Pancreas (tissue), 10 donors: ENCODE measurements around the gene CHST8. TPM values are rescaled to one million over a fixed set of nuclear protein-coding genes. Genes with fewer than 3 reads are reported as not detected.
A peak's percentile ranks its signal among the peaks of the same experiment; 100 is the strongest.

ENCODE experiments used
- ATAC-seq, 4 donors: fragments of 200-7000 bp; cut with Tn5 transposase; one replicate each; pipeline versions ENCODE4 v1.8.0 to v1.9.1; 2020; ENCODE audit warnings: mild to moderate bottlenecking in 4 of 4, moderate library complexity in 4 of 4
- DNase-seq, 6 donors: peaks; one replicate each; pipeline ENCODE4 v3.0.0-alpha.2; 2020
- FAIRE-seq: peaks from 2 replicates; lab custom pipeline; 2012; peaks lifted over from hg19 to GRCh38; lab: Jason Lieb, UNC
- H3K27ac ChIP-seq, 4 donors: fragments of 200-600 bp; sonication (generic); 1 replicate in 3 of 4; 2 replicates in 1 of 4; pipeline versions ENCODE4 v1.5.0 to v1.8.0; 2020
- H3K27me3 ChIP-seq, 4 donors: fragments of 200-600 bp; one replicate each; pipeline ENCODE4 v1.8.0; 2021
- H3K36me3 ChIP-seq, 3 donors: fragments of 200-600 bp; sonication (generic) in 1 of 3; one replicate each; pipeline versions ENCODE4 v1.5.0 to v1.8.0; 2020 to 2021
- H3K4me1 ChIP-seq, 3 donors: fragments of 200-600 bp; one replicate each; pipeline ENCODE4 v1.8.0; 2021
- H3K4me3 ChIP-seq, 4 donors: fragments of 200-600 bp; sonication (generic) in 2 of 4; one replicate each; pipeline versions ENCODE4 v1.5.0 to v1.8.0; 2020 to 2021
- H3K9me3 ChIP-seq, 4 donors: fragments of 200-600 bp; one replicate each; pipeline ENCODE4 v1.8.0; 2021
- CTCF ChIP-seq, 4 donors: fragments of 200-600 bp; sonication (generic) in 3 of 4; IDR thresholded peaks; one replicate each; pipeline versions ENCODE4 v1.5.0 to v1.8.0; 2021; ENCODE audit warnings: antibody characterized with exemption in 4 of 4
- WGBS, 2 donors: extraction: QIAGEN DNeasy Blood & Tissue Kit; methylation state at CpG; one replicate each; pipeline ENCODE4 v1.1.7; 2013; 5-methylcytosine and 5-hydroxymethylcytosine counted together
- intact Hi-C, 3 donors: fragments of 100-400 bp; cut with DNase I; formaldehyde crosslinking; loops; one replicate each; pipeline versions ENCODE4 v1.11.1 to v1.14.2; 2022
- polyA plus RNA-seq, 2 donors: library from polyadenylated mRNA; stranded (reverse); fragments of 200-250 nt; gene quantifications; one replicate each; pipeline ENCODE4 v1.2.3, GENCODE V29; 2013
- total RNA-seq, 6 donors: library from RNA; stranded (reverse); fragmentation: NEBNext Ultra II Directional in 4 of 6; extraction: Animal tissue kit (Norgen Biotek cat#: 25700) in 4 of 6; gene quantifications; one replicate each; pipeline versions ENCODE4 v1.2.1 to v1.2.4, GENCODE V29; 2021 to 2023
- donor health status: healthy with polysubstance abuse.
- donor health status: DM: no; HTN: no; CAD: no; lungs with moderate emphysema.
- donor health status: DM: no; HTN: no; CAD: no.
- donor health status: control.
- donor health status: control.
- donor health status: Bipolar disorder and iron deficiency.
- donor health status: DM: yes; HTN: yes; CAD: no.
- donor health status: DM: no; HTN: no; CAD: no.
- donor health status: DM: no; HTN: no; CAD: no.
- donor health status: DM: yes; HTN: yes; CAD: no.

The CHST8 gene
- total and polyA plus RNA-seq, 8 donors: 0.41 to 3.6 (median 0.89) TPM

GRCh38 chr19:33819506-33819879 lies 197.7 kb downstream of the CHST8 start:
- FAIRE-seq: no peak
- WGBS, 2 donors: 51 to 56% methylated on average over 10 of the region's 10 CpGs
- peak overlapping the region in 2 of 4 donors; percentile 20 to 42 for H3K4me3 ChIP-seq

GRCh38 chr19:33819880-33820781 lies 198.4 kb downstream of the CHST8 start:
- FAIRE-seq (no peak), ATAC-seq (peak; percentile 92 to 96 (median 93)), DNase-seq (peak; percentile 64 to 85 (median 76))
- H3K27ac ChIP-seq: peak overlapping the region in 1 of 4 donors; percentile 46
- no peaks in the 10 kb centered on the region for H3K27me3 ChIP-seq
- peaks cover 0 to 8% (median 0%) of the 10 kb centered on the region in 3 donors for H3K4me1 ChIP-seq
- H3K36me3 ChIP-seq: no peaks in the 10 kb centered on the region
- WGBS, 2 donors: 16 to 17% methylated on average over 61 of the region's 61 CpGs
- no peaks in the 10 kb centered on the region for H3K9me3 ChIP-seq
- no peak for TF ChIP-seq CTCF (IDR thresholded peaks at IDR 0.05)
- peak overlapping the region in 3 of 4 donors; percentile 8 to 42 (median 20) for H3K4me3 ChIP-seq
- intact Hi-C loops: no loop called here

More at GRCh38 chr19:33819506-33819879, 197.7 kb downstream of the CHST8 start:
- H3K36me3 ChIP-seq: no peaks in the 10 kb centered on the region
- peak in 1 of 4 donors; percentile 12 for ATAC-seq
- H3K27ac ChIP-seq: peak overlapping the region in 1 of 4 donors; percentile 46
- no peaks in the 10 kb centered on the region for H3K9me3 ChIP-seq
- no peak for DNase-seq
- peaks cover 0 to 8% (median 0%) of the 10 kb centered on the region in 3 donors for H3K4me1 ChIP-seq
- no peak for TF ChIP-seq CTCF (IDR thresholded peaks at IDR 0.05)
- no peaks in the 10 kb centered on the region for H3K27me3 ChIP-seq
- intact Hi-C loops: no loop called here

GRCh38 chr19:33821871-33822270 lies 200.1 kb downstream of the CHST8 start:
- DNase-seq (peak in 1 of 6 donors; percentile 4), FAIRE-seq (no peak), ATAC-seq (no peak)
- no peak overlapping the region for H3K27ac ChIP-seq
- TF ChIP-seq CTCF (IDR thresholded peaks at IDR 0.05): no peak
- no peaks in the 10 kb centered on the region for H3K27me3 ChIP-seq
- H3K36me3 ChIP-seq: no peaks in the 10 kb centered on the region
- H3K4me1 ChIP-seq: peaks cover 0 to 8% (median 0%) of the 10 kb centered on the region in 3 donors
- H3K4me3 ChIP-seq: no peak overlapping the region
- intact Hi-C loops: no loop called here
- no peaks in the 10 kb centered on the region for H3K9me3 ChIP-seq
- WGBS, 2 donors: 67 to 84% methylated on average over 2 of the region's 2 CpGs

Other genes starting within 250 kb of the CHST8 start
- 10 to 100 TPM in 2 of 6 donors, 1 to 10 TPM in 4; 6.2 to 34.5 (median 9.4) TPM for gene CEBPG, start 248.2 kb upstream of the CHST8 start, total RNA-seq
- gene CEBPG, start 248.2 kb upstream of the CHST8 start, polyA plus RNA-seq: 10 to 100 TPM in 1 of 2 donors, 1 to 10 TPM in 1; 7.0 to 11.6 TPM
- 10 to 100 TPM; 13.7 to 31.8 (median 20.1) TPM for gene PEPD, start 100.2 kb upstream of the CHST8 start, total RNA-seq
- gene PEPD, start 100.2 kb upstream of the CHST8 start, polyA plus RNA-seq: 10 to 100 TPM; 23.8 to 36.1 TPM
- gene KCTD15, start 174.9 kb downstream of the CHST8 start, total RNA-seq: 10 to 100 TPM; 14.8 to 25.8 (median 16.5) TPM
- gene KCTD15, start 174.9 kb downstream of the CHST8 start, polyA plus RNA-seq: 10 to 100 TPM; 28.3 to 33.8 TPM